B cell (primary cell): Measurements from ENCODE around the gene FAM53B.

Experiments
- CTCF ChIP-seq: fragments of 200-600 bp; IDR thresholded peaks from one replicate; pipeline ENCODE4 v1.8.0; 2022; ENCODE audit warnings: antibody characterized with exemption, mild to moderate bottlenecking
- EZH2 ChIP-seq: IDR thresholded peaks from 2 replicates; pipeline ENCODE4 v1.6.1; 2012; ENCODE audit warnings: borderline replicate concordance, low read depth, mild to moderate bottlenecking, moderate library complexity, low read length; ENCODE audit not compliant: insufficient read depth, poor library complexity, severe bottlenecking

GRCh38 chr10:124589491-124590041, 154.6 kb downstream of the FAM53B start:
- no peak for TF ChIP-seq CTCF
- no peak for TF ChIP-seq EZH2
